ENCODE results near the gene RPTOR.

DNA sequence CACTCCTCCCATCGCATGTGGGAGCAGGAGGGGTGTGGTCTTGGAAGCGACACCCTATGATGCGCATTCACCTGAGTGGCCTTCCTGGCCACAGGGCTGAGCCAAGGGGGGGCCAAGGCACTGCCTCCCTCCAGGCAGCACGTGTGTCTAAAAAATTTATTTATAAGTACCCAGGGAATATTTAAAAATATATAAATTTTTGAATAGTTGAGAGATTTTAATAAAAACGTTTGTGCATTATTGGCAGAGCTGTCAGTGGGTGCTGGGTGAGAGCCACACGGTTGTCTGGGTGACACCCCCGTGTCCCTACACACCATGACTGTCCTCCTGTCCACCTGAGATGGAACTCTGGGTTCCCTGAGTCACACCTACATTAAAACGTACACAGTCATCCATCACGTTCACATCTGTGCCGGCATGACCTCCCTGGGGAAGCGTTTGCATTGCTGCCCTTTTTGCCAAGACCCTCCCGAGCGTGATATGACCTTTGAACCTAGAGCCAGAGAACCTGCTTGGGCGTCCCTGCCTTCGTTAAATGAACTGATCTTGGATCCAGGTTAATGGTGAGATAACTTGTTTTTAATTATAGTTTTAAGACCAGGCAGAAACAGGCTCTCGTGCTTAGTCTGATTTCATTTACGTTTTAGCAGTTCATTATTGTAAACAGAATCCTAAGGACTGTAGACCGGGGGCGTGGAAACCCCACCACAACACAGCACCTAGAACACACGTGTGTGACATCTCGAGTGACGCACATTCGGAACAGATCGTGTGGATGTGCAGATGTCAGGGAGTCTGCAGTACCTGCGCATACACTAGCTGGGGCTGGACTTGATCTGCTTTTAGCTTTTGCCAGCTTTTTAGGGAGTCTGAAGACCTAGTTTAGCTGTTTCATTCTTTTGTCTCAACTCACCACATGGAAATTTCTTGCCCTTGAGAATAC, 254.2 kb downstream of the RPTOR start:
- TF ChIP-seq, protein P1, sequence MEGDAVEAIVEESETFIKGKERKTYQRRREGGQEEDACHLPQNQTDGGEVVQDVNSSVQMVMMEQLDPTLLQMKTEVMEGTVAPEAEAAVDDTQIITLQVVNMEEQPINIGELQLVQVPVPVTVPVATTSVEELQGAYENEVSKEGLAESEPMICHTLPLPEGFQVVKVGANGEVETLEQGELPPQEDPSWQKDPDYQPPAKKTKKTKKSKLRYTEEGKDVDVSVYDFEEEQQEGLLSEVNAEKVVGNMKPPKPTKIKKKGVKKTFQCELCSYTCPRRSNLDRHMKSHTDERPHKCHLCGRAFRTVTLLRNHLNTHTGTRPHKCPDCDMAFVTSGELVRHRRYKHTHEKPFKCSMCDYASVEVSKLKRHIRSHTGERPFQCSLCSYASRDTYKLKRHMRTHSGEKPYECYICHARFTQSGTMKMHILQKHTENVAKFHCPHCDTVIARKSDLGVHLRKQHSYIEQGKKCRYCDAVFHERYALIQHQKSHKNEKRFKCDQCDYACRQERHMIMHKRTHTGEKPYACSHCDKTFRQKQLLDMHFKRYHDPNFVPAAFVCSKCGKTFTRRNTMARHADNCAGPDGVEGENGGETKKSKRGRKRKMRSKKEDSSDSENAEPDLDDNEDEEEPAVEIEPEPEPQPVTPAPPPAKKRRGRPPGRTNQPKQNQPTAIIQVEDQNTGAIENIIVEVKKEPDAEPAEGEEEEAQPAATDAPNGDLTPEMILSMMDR (IDR thresholded peaks at IDR 0.05) = no peak
- TF ChIP-seq POLR2A (IDR thresholded peaks at IDR 0.05; ENCODE audit: low read depth) (no peak), POLR2AphosphoS5 (IDR thresholded peaks at IDR 0.05) (no peak), EP300 (IDR thresholded peaks at IDR 0.05) (no peak)

All from esophagus muscularis mucosa (tissue), 4 donors.